Neuronal stem cell (in vitro differentiated cells): ENCODE results near the gene CD83.

ENCODE experiments used
- DNase-seq: peaks from one replicate; pipeline ENCODE4 v3.0.0-alpha.2; 2013; ENCODE audit warnings: low spot score
- H2AFZ ChIP-seq: one replicate; pipeline ENCODE4 v1.6.1; 2013; ENCODE audit warnings: mild to moderate bottlenecking, low read length, inconsistent platforms
- H2AK5ac ChIP-seq: 2 replicates; pipeline ENCODE4 v1.6.1; 2013; ENCODE audit warnings: low read depth, mild to moderate bottlenecking, inconsistent platforms, low read length, moderate library complexity, mixed read lengths
- H2BK120ac ChIP-seq: 2 replicates; pipeline ENCODE4 v1.6.1; 2013; ENCODE audit warnings: low read depth, mild to moderate bottlenecking, inconsistent platforms, low read length, moderate library complexity, mixed read lengths
- H2BK12ac ChIP-seq: one replicate; pipeline ENCODE4 v1.6.1; 2013; ENCODE audit warnings: low read length, inconsistent platforms
- H2BK15ac ChIP-seq: 2 replicates; pipeline ENCODE4 v1.6.1; 2013; ENCODE audit warnings: mild to moderate bottlenecking, low read length, inconsistent platforms, mixed read lengths
- H2BK5ac ChIP-seq: one replicate; pipeline ENCODE4 v1.6.1; 2013; ENCODE audit warnings: inconsistent platforms, mild to moderate bottlenecking, low read length, moderate library complexity
- H3K14ac ChIP-seq: one replicate; pipeline ENCODE4 v1.6.1; 2013; ENCODE audit warnings: low read length, inconsistent platforms
- H3K18ac ChIP-seq: 2 replicates; pipeline ENCODE4 v1.6.1; 2013; ENCODE audit warnings: low read length, inconsistent platforms
- H3K23ac ChIP-seq: 2 replicates; pipeline ENCODE4 v1.6.1; 2013; ENCODE audit warnings: low read depth, mild to moderate bottlenecking, mixed read lengths, low read length, inconsistent platforms; ENCODE audit not compliant: poor library complexity
- H3K27ac ChIP-seq: replicated peaks from 3 replicates; pipeline ENCODE4 v1.5.1; 2013; ENCODE audit warnings: low read length, inconsistent platforms
- H3K27me3 ChIP-seq, 3 experiments: 2 replicates each; pipeline ENCODE4 v1.6.1; 2013; ENCODE audit warnings: low read length in 3 of 3, mild to moderate bottlenecking in 2 of 3, inconsistent platforms in 1 of 3, low read depth in 1 of 3, mixed read lengths in 1 of 3, moderate library complexity in 1 of 3; ENCODE audit not compliant: control insufficient read depth in 3 of 3, insufficient read depth in 3 of 3
- H3K36me3 ChIP-seq, 2 donors: replicated peaks in 1 of 2; 2 replicates each; pipeline ENCODE4 v1.6.1; 2013; ENCODE audit warnings: low read length in 2 of 2; ENCODE audit not compliant: control insufficient read depth in 2 of 2, insufficient read depth in 2 of 2
- H3K4ac ChIP-seq: 2 replicates; pipeline ENCODE4 v1.6.1; 2013; ENCODE audit warnings: inconsistent platforms, mild to moderate bottlenecking, low read length, moderate library complexity
- H3K4me1 ChIP-seq, 2 donors: 1 replicate in 1 of 2; 2 replicates in 1 of 2; pipeline ENCODE4 v1.6.1; 2013; ENCODE audit warnings: low read length in 2 of 2, low read depth in 1 of 2; ENCODE audit not compliant: control insufficient read depth in 2 of 2, insufficient read depth in 1 of 2
- H3K4me2 ChIP-seq: one replicate; pipeline ENCODE4 v1.6.1; 2013; ENCODE audit warnings: mild to moderate bottlenecking, low read length, inconsistent platforms; ENCODE audit not compliant: insufficient read depth, poor library complexity, severe bottlenecking
- H3K4me3 ChIP-seq, 2 donors: 2 replicates each; pipeline ENCODE4 v1.5.1; 2013; ENCODE audit warnings: low read length in 2 of 2, mild to moderate bottlenecking in 2 of 2, inconsistent platforms in 1 of 2, moderate library complexity in 1 of 2
- H3K79me1 ChIP-seq: one replicate; pipeline ENCODE4 v1.6.1; 2013; ENCODE audit warnings: low read depth, mild to moderate bottlenecking, inconsistent platforms, low read length, moderate library complexity
- H3K9ac ChIP-seq: one replicate; pipeline ENCODE4 v1.6.1; 2013; ENCODE audit warnings: mild to moderate bottlenecking, low read depth, low read length, inconsistent platforms; ENCODE audit not compliant: poor library complexity
- H3K9me3 ChIP-seq, 2 donors: replicated peaks in 1 of 2; 2 replicates each; pipeline versions ENCODE3 to v1.6.1; 2013; ENCODE audit warnings: low read length in 2 of 2, mild to moderate bottlenecking in 2 of 2, inconsistent platforms in 1 of 2, low read depth in 1 of 2, mixed read lengths in 1 of 2, moderate library complexity in 1 of 2; ENCODE audit not compliant: control insufficient read depth in 2 of 2, insufficient read depth in 1 of 2
- H4K8ac ChIP-seq: one replicate; pipeline ENCODE4 v1.6.1; 2013; ENCODE audit warnings: low read depth, mild to moderate bottlenecking, inconsistent platforms, low read length, moderate library complexity
- H4K91ac ChIP-seq: one replicate; pipeline ENCODE4 v1.6.1; 2013; ENCODE audit warnings: low read length, low read depth, mild to moderate bottlenecking, inconsistent platforms; ENCODE audit not compliant: poor library complexity
- WGBS, 2 donors: extraction: QIAGEN DNeasy Blood & Tissue Kit; methylation state at CpG; one replicate each; pipeline ENCODE4 v1.1.7; 2013; ENCODE audit warnings: missing lambda C conversion rate in 2 of 2, mixed read lengths in 1 of 2; ENCODE audit not compliant: insufficient read length in 2 of 2, insufficient replicate concordance in 1 of 2; ENCODE audit errors: extremely low coverage in 2 of 2; 5-methylcytosine and 5-hydroxymethylcytosine counted together

The CD83 gene

DNA sequence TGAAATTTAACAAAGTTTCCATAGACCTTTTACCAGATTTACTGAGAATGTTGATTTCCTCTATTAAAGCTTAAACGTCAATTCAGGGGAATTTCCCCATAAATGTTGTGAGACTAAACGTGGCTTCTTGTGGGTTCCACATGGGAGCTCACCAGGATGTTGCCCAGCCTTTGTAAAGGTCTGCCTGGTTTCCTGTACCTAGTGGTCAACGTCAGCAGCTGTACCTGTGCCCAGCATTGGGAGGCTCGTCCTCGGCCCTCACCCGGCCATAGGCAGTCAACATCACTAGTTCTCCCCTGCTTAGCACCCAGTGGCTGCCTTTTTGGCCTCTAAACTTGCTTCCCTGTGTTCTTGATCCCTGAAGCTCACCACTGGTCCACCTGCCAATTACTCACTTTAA is 22.1 kb upstream of the CD83 start:
- Histone ChIP-seq H3K23ac (no peak overlapping the region), H2BK5ac (peak overlapping the region; percentile 36), H3K36me3 (no peaks in the 10 kb centered on the region), H3K4me1 (no peaks in the 10 kb centered on the region), H3K14ac (no peak overlapping the region), H3K9me3 (peaks cover 0 to 3% of the 10 kb centered on the region in 2 donors), H4K8ac (no peak overlapping the region), H2AK5ac (peak overlapping the region; percentile 72), H2BK15ac (no peak overlapping the region), H3K4ac (no peak overlapping the region), H3K27ac (no peak overlapping the region), H2BK12ac (no peak overlapping the region), H3K4me3 (no peak overlapping the region), H3K9ac (no peak overlapping the region), H4K91ac (no peak overlapping the region), H3K27me3 (no peaks in the 10 kb centered on the region), H2BK120ac (no peak overlapping the region), H3K79me1 (no peaks in the 10 kb centered on the region), H3K4me2 (no peak overlapping the region), H3K18ac (no peak overlapping the region), H2AFZ (no peak overlapping the region)
- no peak for DNase-seq
- WGBS, 2 donors = no CpG with 5 or more reads among the region's 6 CpGs

DNA sequence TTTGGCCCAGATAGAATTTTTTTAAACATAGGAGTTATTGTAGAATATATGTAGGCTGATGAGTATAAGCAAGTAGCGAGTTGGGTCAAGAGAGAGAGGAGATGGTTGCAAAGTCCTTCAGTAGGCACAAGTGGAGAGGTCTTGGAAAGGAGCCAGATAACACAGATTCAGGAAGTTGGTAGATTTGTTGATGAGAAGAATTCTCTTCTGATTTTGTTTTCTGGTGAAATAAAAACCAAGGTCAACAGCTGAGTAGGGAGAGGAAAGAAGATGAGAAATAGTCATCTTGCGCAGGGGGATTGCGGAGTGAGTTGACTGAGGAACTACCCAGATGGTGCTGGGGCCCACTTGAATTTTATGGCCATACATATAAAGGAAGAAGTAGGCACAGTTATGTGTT is 17.4 kb upstream of the CD83 start:
- no peak overlapping the region for H3K23ac ChIP-seq
- H3K18ac ChIP-seq = no peak overlapping the region
- no peaks in the 10 kb centered on the region for H3K9me3 ChIP-seq
- H4K8ac ChIP-seq = no peak overlapping the region
- H3K79me1 ChIP-seq = no peaks in the 10 kb centered on the region
- H3K27ac ChIP-seq = no peak overlapping the region
- H3K4me1 ChIP-seq = no peaks in the 10 kb centered on the region
- H2BK15ac ChIP-seq = no peak overlapping the region
- no peak overlapping the region for H2AFZ ChIP-seq
- no peak overlapping the region for H2BK5ac ChIP-seq
- H4K91ac ChIP-seq = no peak overlapping the region
- no peaks in the 10 kb centered on the region for H3K36me3 ChIP-seq
- WGBS, 2 donors = no CpG with 5 or more reads among the region's 3 CpGs
- H2AK5ac ChIP-seq = no peak overlapping the region
- H2BK12ac ChIP-seq = no peak overlapping the region
- H2BK120ac ChIP-seq = no peak overlapping the region
- H3K14ac ChIP-seq = no peak overlapping the region
- H3K4me3 ChIP-seq = no peak overlapping the region
- H3K27me3 ChIP-seq = peaks cover 0 to 16% (median 0%) of the 10 kb centered on the region in 3 experiments
- H3K9ac ChIP-seq = no peak overlapping the region
- DNase-seq = no peak
- no peak overlapping the region for H3K4ac ChIP-seq
- no peak overlapping the region for H3K4me2 ChIP-seq

DNA sequence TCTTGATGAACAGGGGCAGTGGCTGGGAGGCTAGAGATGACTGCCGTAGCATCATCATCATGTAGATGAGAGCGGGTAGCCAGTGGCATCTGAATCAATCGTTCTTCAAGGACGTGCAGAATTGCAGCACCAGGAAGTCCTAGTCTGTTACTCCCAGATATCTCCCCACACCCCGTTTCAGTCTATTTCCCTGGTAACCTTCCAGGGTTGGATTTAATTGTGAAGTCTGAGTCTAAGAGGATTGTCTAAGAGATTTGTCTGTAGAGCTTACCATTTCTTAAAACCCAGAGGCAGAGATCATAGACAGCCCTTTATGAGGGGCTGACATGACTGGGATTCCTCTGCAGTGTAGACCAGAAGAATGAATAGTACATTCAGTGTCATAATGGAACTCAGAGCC is 16.6 kb upstream of the CD83 start:
- no peak overlapping the region for H3K14ac ChIP-seq
- DNase-seq = no peak
- no peaks in the 10 kb centered on the region for H3K79me1 ChIP-seq
- H3K9ac ChIP-seq = no peak overlapping the region
- H4K91ac ChIP-seq = no peak overlapping the region
- H3K18ac ChIP-seq = no peak overlapping the region
- no peaks in the 10 kb centered on the region for H3K36me3 ChIP-seq
- H3K23ac ChIP-seq = no peak overlapping the region
- H2AFZ ChIP-seq = no peak overlapping the region
- no peak overlapping the region for H2BK12ac ChIP-seq
- no peak overlapping the region for H2BK5ac ChIP-seq
- H3K27me3 ChIP-seq = peaks cover 0 to 16% (median 0%) of the 10 kb centered on the region in 3 experiments
- H2AK5ac ChIP-seq = no peak overlapping the region
- H3K4me1 ChIP-seq = no peaks in the 10 kb centered on the region
- no peak overlapping the region for H3K4me3 ChIP-seq
- no peaks in the 10 kb centered on the region for H3K9me3 ChIP-seq
- WGBS, 2 donors = no CpG with 5 or more reads among the region's 5 CpGs
- no peak overlapping the region for H4K8ac ChIP-seq
- no peak overlapping the region for H2BK15ac ChIP-seq
- H3K4me2 ChIP-seq = no peak overlapping the region
- no peak overlapping the region for H3K27ac ChIP-seq
- H3K4ac ChIP-seq = no peak overlapping the region
- H2BK120ac ChIP-seq = no peak overlapping the region

DNA sequence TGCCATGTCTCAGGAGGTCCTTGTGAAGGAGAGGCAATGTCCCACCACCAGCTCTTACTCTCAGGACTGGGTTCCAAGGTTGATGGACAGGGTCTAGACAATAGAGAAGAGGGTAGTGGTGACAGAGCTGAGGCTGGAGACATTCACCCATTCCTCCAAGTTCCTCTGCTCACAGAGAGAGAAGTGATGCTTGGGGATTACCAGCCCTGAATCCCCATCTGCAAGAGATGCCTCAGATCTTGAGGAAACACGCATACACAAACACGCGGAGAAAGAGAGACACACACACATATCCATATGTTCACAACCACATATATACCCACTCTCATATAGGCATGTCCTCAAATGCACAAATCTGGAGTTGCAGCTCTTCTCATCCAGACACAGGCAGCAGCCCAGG is 15.2 kb upstream of the CD83 start:
- DNase-seq = no peak
- no peak overlapping the region for H2BK12ac ChIP-seq

More for the DNA sequence above, 15.2 kb upstream of the CD83 start:
- no peaks in the 10 kb centered on the region for H3K4me1 ChIP-seq
- H3K18ac ChIP-seq = no peak overlapping the region
- no peak overlapping the region for H2BK120ac ChIP-seq
- H3K4me2 ChIP-seq = no peak overlapping the region
- no peak overlapping the region for H3K23ac ChIP-seq
- no CpG with 5 or more reads among the region's 3 CpGs for WGBS, 2 donors
- no peak overlapping the region for H3K14ac ChIP-seq
- no peak overlapping the region for H4K91ac ChIP-seq
- no peak overlapping the region for H4K8ac ChIP-seq
- H3K4me3 ChIP-seq = no peak overlapping the region
- H2BK5ac ChIP-seq = no peak overlapping the region
- peaks cover 9% of the 10 kb centered on the region in 2 donors for H3K9me3 ChIP-seq
- no peak overlapping the region for H2AK5ac ChIP-seq
- H3K9ac ChIP-seq = no peak overlapping the region
- H3K27me3 ChIP-seq = peaks cover 0 to 16% (median 0%) of the 10 kb centered on the region in 3 experiments
- no peak overlapping the region for H2AFZ ChIP-seq
- no peak overlapping the region for H3K27ac ChIP-seq
- no peaks in the 10 kb centered on the region for H3K36me3 ChIP-seq
- H2BK15ac ChIP-seq = no peak overlapping the region
- H3K4ac ChIP-seq = no peak overlapping the region
- H3K79me1 ChIP-seq = no peaks in the 10 kb centered on the region
